HepG2 (cell line): ENCODE data around the gene SF3B2. TPM values are rescaled to one million over a fixed set of nuclear protein-coding genes. Genes with fewer than 3 reads are reported as not detected.

Experiments used
- CBFB ChIP-seq: sonication (generic); formaldehyde crosslinking; IDR thresholded peaks from 2 replicates; pipeline ENCODE4 v1.4.0; 2020; ENCODE audit warnings: missing genetic modification reagents
- E2F5 ChIP-seq: sonication (generic); formaldehyde crosslinking; conservative IDR thresholded peaks from 2 replicates; pipeline ENCODE4 v1.4.0; 2020; ENCODE audit warnings: missing genetic modification reagents
- GATAD2A ChIP-seq: IDR thresholded peaks from 2 replicates; pipeline ENCODE4 v1.6.1; 2016
- IKZF5 ChIP-seq: IDR thresholded peaks from 2 replicates; pipeline ENCODE4 v1.6.1; 2018; ENCODE audit warnings: missing genetic modification reagents, mild to moderate bottlenecking, missing compliant biosample characterization
- KDM3A ChIP-seq: IDR thresholded peaks from 2 replicates; pipeline ENCODE4 v1.6.1; 2018; ENCODE audit warnings: low read depth, missing compliant biosample characterization
- MYC ChIP-seq: sonication (generic); formaldehyde crosslinking; IDR thresholded peaks from 2 replicates; pipeline ENCODE4 v1.9.0; 2021; ENCODE audit warnings: missing genetic modification reagents, borderline replicate concordance
- NFAT5 ChIP-seq: sonication (generic); formaldehyde crosslinking; IDR thresholded peaks from 2 replicates; pipeline ENCODE4 v1.4.0; 2020; ENCODE audit warnings: missing genetic modification reagents
- SP1 ChIP-seq, 2 experiments: fragments of 450-650 bp in 1 of 2; sonication (generic) in 1 of 2; formaldehyde crosslinking in 1 of 2; IDR thresholded peaks; 2 replicates each; pipeline versions ENCODE4 v1.4.0 to v1.6.1; 2016 to 2020; ENCODE audit warnings: missing genetic modification reagents in 1 of 2
- SP2 ChIP-seq: sonication (generic); formaldehyde crosslinking; IDR thresholded peaks from 2 replicates; pipeline ENCODE4 v1.5.1; 2020; ENCODE audit warnings: mild to moderate bottlenecking, missing genetic modification reagents
- STAT5B ChIP-seq: sonication (generic); formaldehyde crosslinking; IDR thresholded peaks from 2 replicates; pipeline ENCODE4 v1.4.0; 2020; ENCODE audit warnings: missing genetic modification reagents
- TAF15 ChIP-seq: fragments of 200-400 bp; formaldehyde crosslinking; IDR thresholded peaks from one replicate; pipeline ENCODE4 v1.6.1; 2018; ENCODE audit warnings: mild to moderate bottlenecking, low read depth, low read length; ENCODE audit not compliant: poor library complexity, severe bottlenecking
- ZBTB4 ChIP-seq: sonication (generic); formaldehyde crosslinking; IDR thresholded peaks from 2 replicates; pipeline ENCODE4 v1.4.0; 2020; ENCODE audit warnings: missing genetic modification reagents, mild to moderate bottlenecking, borderline replicate concordance
- ZGPAT ChIP-seq: IDR thresholded peaks from 2 replicates; pipeline ENCODE4 v1.6.1; 2016; ENCODE audit warnings: mild to moderate bottlenecking
- ZNF160 ChIP-seq: sonication (generic); formaldehyde crosslinking; IDR thresholded peaks from 2 replicates; pipeline ENCODE4 v1.8.0; 2022; ENCODE audit warnings: mild to moderate bottlenecking, inconsistent platforms, missing genetic modification reagents
- ZNF251 ChIP-seq: sonication (generic); formaldehyde crosslinking; IDR thresholded peaks from 2 replicates; pipeline ENCODE4 v1.9.0; 2021; ENCODE audit warnings: mild to moderate bottlenecking, missing genetic modification reagents
- ZNF367 ChIP-seq: sonication (generic); formaldehyde crosslinking; IDR thresholded peaks from 2 replicates; pipeline ENCODE4 v1.4.0; 2020; ENCODE audit warnings: missing genetic modification reagents, borderline replicate concordance
- ZNF788 ChIP-seq: sonication (generic); formaldehyde crosslinking; IDR thresholded peaks from 2 replicates; pipeline ENCODE4 v1.5.0; 2020; ENCODE audit warnings: mild to moderate bottlenecking, missing genetic modification reagents, borderline replicate concordance
- polyA plus RNA-seq, 8 experiments: library from polyadenylated mRNA; depleted of rRNA in 3 of 8; stranded (reverse) in 7 of 8; unstranded in 1 of 8; fragments of >200 nt; fragmentation: Illumina TruSeq in 4 of 8; extraction: Trizol in 4 of 8; gene quantifications; 2 replicates each; pipeline versions ENCODE4 v1.2.1 to v1.2.3, GENCODE V29; 2011 to 2016; ENCODE audit warnings: low read depth in 4 of 8, missing spikeins in 1 of 8, mixed read lengths in 1 of 8; ENCODE audit not compliant: insufficient read depth in 1 of 8
- total RNA-seq, 5 experiments: library from RNA; depleted of rRNA; stranded (reverse); fragments of >200 nt; fragmentation: Illumina TruSeq; extraction: Trizol; gene quantifications; 2 replicates each; pipeline ENCODE4 v1.2.3, GENCODE V29; 2016; ENCODE audit warnings: low read depth in 1 of 5

SF3B2 gene
- total and polyA plus RNA-seq, 2 of the 13 experiments (the other 11 are each of a cell fraction or from before 2014, with no cell fraction given), result 70.4 to 153 TPM

GRCh38 chr11:66068154-66068821 is 16.1 kb downstream of the SF3B2 start (continued):
- TF ChIP-seq NFAT5 (CRISPR knock-in tag) (no peak), GATAD2A (CRISPR knock-in tag) (peak; percentile 37; the same call in 1 of the 2 replicates), MYC (CRISPR knock-in tag) (peak; percentile 17; the same call in 1 of the 2 replicates), ZNF251 (no peak), TAF15 (no peak), IKZF5 (CRISPR knock-in tag) (0 out of 2 replicates have a peak, but pooled peaks have one; percentile 37), SP1 (IDR thresholded peaks at IDR 0.05) (no peak), SP1 (CRISPR knock-in tag; IDR thresholded peaks at IDR 0.05) (0 out of 2 replicates have a peak, but pooled peaks have one; percentile 14), ZNF788 (CRISPR knock-in tag) (0 out of 2 replicates have a peak, but pooled peaks have one; percentile 18), ZNF367 (CRISPR knock-in tag) (no peak), E2F5 (CRISPR knock-in tag) (no peak), STAT5B (CRISPR knock-in tag) (no peak), SP2 (no peak), ZNF160 (no peak), ZGPAT (CRISPR knock-in tag) (0 out of 2 replicates have a peak, but pooled peaks have one; percentile 21), KDM3A (CRISPR knock-in tag) (0 out of 2 replicates have a peak, but pooled peaks have one; percentile 39), CBFB (CRISPR knock-in tag) (no peak), ZBTB4 (CRISPR knock-in tag) (peak; percentile 55; the same call in 1 of the 2 replicates)
